SH-SY5Y (cell line): ENCODE results near the gene TMEM192.

Experiments
- GATA2 ChIP-seq: IDR thresholded peaks from 2 replicates; pipeline ENCODE4 v1.6.1; 2011; ENCODE audit warnings: mild to moderate bottlenecking, low read depth, low read length
- GATA3 ChIP-seq: IDR thresholded peaks from 2 replicates; pipeline ENCODE4 v1.6.1; 2011; ENCODE audit warnings: low read depth, mild to moderate bottlenecking, low read length, moderate library complexity

The TMEM192 gene

DNA sequence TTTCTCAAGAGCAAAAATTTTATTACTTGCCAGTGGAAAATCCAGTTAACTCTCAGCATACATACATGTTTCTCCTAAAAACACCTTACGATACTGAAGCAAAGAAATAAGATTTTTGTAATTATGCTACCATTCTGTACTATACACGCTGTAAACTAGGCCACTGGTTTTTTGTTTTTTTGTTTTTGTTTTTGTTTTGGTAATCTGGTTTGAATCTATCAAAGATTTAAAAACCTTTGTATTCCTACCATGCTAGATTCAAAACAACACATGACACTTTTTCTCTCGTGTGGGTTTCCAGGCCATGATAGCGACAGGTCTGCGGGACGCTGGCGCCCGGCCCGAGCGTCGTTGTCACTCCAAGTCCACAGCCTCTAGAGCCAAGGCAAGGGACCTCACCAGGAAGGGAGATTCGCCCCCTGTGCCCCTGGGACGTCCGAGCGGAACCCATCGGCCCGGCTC lies 723 bp downstream of the TMEM192 start:
- no peak for TF ChIP-seq GATA3
- no peak for TF ChIP-seq GATA2

GRCh38 chr4:165106518-165106917 lies 6.1 kb downstream of the TMEM192 start:
- no peak for TF ChIP-seq GATA3

DNA sequence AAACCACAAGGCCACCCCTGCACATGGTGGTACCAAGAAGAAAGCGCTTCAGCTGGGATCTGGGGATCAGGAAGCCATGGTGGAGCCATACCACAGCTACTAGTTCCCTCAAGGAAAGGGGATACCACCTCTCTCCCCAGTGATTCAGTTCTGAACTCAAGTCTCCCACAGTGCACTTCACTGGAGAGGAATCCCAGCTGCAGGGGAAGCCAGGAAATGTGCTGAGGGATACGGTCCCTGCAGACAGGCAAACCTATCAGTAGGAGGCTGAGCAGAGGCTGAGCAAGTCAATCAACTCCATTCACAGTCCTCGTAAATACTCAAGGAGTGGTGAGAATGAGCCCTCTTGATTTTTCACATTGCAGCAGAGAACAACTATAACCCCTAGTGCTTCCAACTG lies 11.0 kb downstream of the TMEM192 start:
- TF ChIP-seq GATA3 (no peak), GATA2 (no peak)

DNA sequence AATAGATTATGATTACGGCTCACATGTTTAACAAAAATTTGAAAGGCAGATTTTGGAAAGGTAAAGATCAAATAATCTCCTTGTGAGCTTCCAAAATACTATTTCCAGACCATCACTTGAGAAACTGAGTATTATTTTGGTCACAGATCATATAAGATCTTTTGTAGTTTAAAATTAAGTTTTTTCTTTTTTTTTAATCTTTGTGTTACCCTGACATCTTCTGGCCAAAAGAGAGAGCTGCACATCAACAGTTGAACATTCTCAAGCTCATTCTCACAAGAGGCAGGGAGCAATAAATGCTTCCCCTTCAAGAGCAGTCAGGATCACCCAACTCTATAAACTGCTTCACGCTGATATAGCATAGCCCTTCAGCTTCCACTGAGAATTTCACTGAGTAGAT lies 15.9 kb downstream of the TMEM192 start:
- TF ChIP-seq GATA2: no peak
- TF ChIP-seq GATA3: no peak

DNA sequence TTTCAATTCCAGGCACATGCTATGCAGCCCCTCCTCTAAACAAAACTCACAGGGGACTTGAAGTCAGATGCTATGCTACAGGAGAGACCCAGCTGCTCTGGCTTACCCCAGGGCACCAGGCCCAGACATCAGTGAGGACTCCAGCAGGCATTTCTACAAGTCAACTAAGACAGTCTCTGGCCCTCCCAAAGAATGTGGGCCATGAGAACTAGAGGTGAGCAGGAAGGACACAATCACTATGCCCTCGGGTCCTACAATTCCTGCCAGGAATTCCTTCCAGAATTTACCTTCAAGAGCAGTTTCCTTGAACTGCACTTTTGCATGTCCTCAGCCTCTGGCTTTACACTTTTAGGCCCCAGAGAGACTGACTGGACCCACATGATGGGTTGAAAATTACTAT lies 17.4 kb downstream of the TMEM192 start:
- TF ChIP-seq GATA3 (no peak), GATA2 (no peak)

DNA sequence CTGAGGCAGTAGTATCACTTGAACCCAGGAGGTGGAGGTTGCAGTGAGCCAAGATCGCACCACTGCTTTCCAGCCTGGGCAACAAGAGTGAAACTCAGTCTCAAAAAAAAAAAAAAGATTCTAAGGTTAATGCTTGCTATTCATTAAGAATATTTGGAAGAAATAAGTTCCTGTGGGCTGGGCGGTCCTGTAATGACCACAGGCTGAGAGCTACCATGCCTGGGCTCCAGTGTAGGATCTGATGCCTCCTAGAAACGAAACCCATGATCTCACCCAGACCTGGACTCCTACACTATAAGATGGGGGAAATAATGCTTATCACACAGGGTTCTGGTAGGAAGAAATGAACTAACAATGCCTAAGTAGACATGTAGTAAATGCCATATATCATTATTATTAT lies 17.8 kb downstream of the TMEM192 start:
- no peak for TF ChIP-seq GATA3
- no peak for TF ChIP-seq GATA2

DNA sequence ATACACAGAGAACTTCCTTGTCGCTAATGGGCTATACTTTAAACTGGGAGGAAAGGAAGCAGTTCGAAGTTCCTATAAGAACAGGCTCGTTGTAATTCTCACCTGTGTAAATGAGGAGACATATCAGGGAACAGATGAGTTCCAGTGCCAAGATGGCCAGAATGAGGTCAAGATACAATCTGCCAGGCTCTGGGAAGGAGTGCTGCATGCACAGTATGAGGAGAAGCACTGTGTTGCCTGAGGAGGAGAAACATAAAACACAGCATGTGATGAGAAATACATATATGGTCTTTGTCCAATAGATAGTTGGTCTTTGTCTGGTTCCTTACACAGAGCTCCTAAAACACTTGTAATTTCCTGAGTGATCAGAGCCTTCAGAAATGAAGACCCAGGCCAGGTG lies 24.3 kb downstream of the TMEM192 start:
- TF ChIP-seq GATA3: no peak
- no peak for TF ChIP-seq GATA2

DNA sequence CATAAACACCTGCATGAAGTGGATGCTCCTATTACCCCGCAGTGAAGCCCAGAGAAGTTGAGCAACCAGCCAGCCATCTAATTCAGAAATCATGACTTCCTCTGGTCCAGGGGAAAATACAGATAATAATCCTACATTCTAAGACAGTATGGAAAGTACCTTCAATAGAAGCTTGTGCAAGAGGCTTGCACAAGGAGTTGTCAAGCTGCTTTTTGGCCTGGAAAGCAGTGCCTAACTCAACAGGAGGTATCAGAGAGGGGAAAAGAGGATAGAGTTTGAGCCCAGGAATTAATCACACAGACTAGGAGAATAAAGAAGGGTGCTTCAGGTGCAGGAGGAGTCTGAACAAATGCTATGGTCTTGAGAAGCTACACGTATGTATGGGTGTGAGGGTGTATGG lies 26.7 kb downstream of the TMEM192 start:
- TF ChIP-seq GATA2: no peak
- no peak for TF ChIP-seq GATA3

GRCh38 chr4:165079476-165079875 lies 33.2 kb downstream of the TMEM192 start:
- no peak for TF ChIP-seq GATA3

DNA sequence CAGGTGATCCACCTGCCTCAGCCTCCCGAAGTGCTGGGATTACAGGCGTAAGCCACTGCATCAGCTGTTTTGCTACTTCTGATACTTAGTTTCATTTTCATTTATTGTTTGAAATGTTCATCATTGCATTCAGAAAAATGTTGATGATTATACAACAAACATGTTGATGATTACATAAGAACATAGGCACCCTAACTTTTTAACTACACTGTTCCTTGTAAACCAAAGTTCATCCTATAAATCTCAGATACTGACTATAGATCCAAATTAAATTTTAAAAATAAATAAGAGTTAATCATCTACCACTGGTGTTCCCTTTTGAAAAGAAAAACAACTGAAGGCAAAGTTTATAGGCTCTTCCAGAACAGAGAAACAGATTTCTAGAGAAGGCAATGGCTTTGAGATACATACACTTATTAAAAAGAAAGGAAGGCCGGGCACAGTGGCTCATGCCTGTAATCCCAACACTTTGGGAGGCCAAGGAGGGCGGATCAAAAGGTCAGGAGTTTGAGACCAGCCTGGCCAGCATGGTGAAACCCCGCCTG lies 35.6 kb downstream of the TMEM192 start:
- no peak for TF ChIP-seq GATA3
- no peak for TF ChIP-seq GATA2

DNA sequence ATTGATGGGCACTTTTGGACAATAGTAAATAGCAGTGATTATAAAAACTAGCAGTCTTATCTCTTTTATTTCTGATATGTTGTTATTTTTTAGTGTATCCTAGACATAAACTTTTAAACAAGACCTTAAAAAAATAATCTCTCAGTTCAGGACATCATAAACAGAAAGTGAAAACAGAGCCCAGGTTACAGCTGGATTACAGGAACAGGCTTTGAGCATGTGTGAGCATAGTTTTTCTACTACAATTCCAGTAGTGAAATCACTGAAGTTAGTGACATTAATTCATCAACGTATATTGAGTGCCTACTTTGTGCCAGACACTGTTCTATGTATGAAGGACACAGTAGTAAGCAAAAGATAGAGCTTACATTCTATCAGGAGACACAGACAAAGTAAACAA lies 42.1 kb downstream of the TMEM192 start:
- TF ChIP-seq GATA2 (no peak), GATA3 (no peak)

GRCh38 chr4:165060938-165061337 lies 51.7 kb downstream of the TMEM192 start:
- TF ChIP-seq GATA3 (no peak), GATA2 (no peak)

GRCh38 chr4:165059386-165059785 lies 53.3 kb downstream of the TMEM192 start:
- TF ChIP-seq GATA3: no peak
- no peak for TF ChIP-seq GATA2

- no peak for TF ChIP-seq GATA2
- TF ChIP-seq GATA3: no peak
These were observed 54.0 kb downstream of the TMEM192 start for GRCh38 chr4:165058666-165059065.

GRCh38 chr4:165055601-165056000 lies 57.1 kb downstream of the TMEM192 start:
- TF ChIP-seq GATA3: no peak
- TF ChIP-seq GATA2: no peak

GRCh38 chr4:165053645-165054044 lies 59.0 kb downstream of the TMEM192 start, which contains the start of gene TRIM75:
TSS of gene TRIM75 (plus strand) at chr4:165053866. CDS start at chr4:165059148, 5,282 bp downstream.
- TF ChIP-seq GATA2: no peak
- TF ChIP-seq GATA3: no peak

GRCh38 chr4:165052627-165053026 lies 60.0 kb downstream of the TMEM192 start:
- TF ChIP-seq GATA2: no peak
- TF ChIP-seq GATA3: no peak
